ENCODE measurements around the gene IRX1.

IRX1 gene

DNA sequence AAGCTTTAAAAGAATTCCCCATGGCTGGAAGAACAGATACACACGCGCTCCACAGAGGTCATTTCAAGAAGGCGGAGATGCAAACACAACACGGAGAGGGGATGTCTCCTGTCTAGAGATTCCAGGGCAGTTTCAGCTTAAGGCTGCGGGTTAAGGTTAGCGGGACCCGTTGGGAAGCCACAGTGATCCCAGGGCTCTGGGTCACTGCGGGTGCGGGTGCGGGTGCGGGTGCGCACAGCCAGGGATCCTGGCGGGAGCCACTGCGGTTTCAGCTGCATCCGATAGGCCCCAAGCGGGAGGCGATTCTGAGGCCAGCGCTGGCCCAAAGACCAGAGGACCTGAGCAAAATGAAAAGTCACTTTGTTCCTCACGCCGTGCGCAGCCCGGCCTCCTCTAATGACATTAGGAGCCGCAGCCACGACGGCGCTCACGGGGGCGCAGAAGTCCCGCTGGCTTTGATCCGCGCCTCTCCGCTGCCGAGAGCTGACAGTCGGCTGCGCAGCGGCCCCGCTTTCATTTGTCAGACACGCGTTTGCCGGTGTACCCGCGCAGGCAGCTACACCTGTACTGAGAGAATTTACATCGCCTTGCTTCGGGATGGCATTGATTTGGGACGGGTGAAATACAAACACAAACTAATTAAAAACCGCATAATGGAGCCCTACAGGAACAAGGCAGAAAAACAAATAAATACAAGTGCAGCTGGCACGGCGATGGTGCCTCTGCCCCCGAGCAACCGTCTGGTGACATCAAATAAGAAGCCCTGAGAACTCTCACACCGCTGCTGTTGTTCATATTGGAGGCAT is 5.3 kb upstream of the IRX1 start:
- TF ChIP-seq TAF1 (IDR thresholded peaks at IDR 0.05; ENCODE audit: borderline replicate concordance, insufficient read depth, low read length), result no peak
- no peak for TF ChIP-seq POLR2AphosphoS5 (IDR thresholded peaks at IDR 0.05; ENCODE audit: low read depth, low read length)
- no peak for TF ChIP-seq FOXP2 (optimal IDR thresholded peaks at IDR 0.05; ENCODE audit: borderline replicate concordance, extremely low read depth, extremely low read length, insufficient read depth)
- TF ChIP-seq, protein P1, sequence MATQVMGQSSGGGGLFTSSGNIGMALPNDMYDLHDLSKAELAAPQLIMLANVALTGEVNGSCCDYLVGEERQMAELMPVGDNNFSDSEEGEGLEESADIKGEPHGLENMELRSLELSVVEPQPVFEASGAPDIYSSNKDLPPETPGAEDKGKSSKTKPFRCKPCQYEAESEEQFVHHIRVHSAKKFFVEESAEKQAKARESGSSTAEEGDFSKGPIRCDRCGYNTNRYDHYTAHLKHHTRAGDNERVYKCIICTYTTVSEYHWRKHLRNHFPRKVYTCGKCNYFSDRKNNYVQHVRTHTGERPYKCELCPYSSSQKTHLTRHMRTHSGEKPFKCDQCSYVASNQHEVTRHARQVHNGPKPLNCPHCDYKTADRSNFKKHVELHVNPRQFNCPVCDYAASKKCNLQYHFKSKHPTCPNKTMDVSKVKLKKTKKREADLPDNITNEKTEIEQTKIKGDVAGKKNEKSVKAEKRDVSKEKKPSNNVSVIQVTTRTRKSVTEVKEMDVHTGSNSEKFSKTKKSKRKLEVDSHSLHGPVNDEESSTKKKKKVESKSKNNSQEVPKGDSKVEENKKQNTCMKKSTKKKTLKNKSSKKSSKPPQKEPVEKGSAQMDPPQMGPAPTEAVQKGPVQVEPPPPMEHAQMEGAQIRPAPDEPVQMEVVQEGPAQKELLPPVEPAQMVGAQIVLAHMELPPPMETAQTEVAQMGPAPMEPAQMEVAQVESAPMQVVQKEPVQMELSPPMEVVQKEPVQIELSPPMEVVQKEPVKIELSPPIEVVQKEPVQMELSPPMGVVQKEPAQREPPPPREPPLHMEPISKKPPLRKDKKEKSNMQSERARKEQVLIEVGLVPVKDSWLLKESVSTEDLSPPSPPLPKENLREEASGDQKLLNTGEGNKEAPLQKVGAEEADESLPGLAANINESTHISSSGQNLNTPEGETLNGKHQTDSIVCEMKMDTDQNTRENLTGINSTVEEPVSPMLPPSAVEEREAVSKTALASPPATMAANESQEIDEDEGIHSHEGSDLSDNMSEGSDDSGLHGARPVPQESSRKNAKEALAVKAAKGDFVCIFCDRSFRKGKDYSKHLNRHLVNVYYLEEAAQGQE (IDR thresholded peaks at IDR 0.05; ENCODE audit: insufficient read depth in 1 of 2, low read depth in 2 of 2, low read length in 2 of 2), result no peak
- TF ChIP-seq SIN3A (IDR thresholded peaks at IDR 0.05; ENCODE audit: borderline replicate concordance, insufficient read depth, low read length), result no peak

DNA sequence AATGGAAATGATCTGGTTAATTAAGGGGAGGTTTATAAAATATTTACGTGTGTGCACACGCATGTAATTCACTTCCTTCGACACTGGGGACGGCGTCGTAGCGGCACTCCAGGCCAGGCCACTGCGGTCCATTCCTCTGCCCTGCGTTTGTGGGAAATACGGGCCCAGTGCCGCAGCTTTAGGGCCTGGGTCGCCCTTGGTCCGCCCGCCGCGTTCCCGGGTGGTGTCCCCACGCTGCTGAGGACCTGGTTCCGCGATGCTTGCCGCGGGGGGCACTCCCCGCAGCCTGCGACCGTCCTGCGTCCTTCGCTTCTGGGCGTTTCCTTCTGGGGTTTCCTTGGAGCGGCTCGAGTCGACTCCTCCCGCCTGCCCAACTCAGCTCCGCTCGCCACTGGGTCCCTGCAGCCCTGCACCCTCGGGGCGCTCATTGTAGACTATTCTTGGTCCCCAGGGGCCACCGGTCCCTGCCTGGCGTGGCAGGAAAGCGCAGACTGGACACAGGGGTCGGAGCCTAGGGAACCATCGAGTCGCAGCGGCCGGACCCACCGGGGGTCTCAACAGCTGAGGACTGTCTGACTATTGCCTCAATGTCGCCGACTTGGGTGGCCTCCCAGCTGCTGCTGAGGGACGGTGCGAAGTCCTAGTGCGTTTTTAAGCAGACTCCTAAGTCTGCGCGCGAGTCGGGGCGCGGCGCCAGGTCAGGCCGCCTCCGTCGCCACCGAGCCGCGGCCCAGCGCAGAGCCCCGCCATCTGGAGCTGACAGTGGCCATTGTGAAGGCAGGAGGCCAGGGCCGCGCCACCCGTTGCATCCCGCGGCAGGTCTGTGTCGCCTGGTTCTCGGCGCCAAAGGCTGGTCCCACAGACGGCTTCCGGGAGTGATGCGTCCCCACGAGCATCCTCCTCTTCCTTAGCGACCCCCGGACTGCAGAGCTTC is 4.4 kb upstream of the IRX1 start:
- TF ChIP-seq, protein P1 (IDR thresholded peaks at IDR 0.05; ENCODE audit: insufficient read depth in 1 of 2, low read depth in 2 of 2, low read length in 2 of 2), result no peak

DNA sequence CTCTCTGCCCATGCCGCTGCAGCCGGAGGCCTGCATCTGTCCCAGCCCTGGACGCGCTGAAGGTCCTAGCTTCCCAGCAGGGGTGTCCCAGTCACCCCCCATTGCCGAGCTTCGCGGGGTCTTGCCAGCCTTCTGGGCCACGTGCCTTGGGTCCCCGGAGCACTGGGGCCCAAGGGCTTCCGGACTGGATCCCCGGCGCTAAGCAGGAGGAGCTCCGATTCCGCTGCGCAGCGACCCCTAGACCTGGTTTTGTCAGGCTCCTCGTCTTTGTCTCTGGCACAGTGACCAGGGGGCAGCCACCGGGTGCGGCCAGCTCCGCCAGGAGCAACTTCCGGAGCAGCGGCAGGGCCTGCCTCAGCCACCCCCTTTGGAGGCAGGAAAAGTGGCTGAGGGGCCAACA is 3.3 kb upstream of the IRX1 start:
- TF ChIP-seq, protein P1 (IDR thresholded peaks at IDR 0.05; ENCODE audit: insufficient read depth in 1 of 2, low read depth in 2 of 2, low read length in 2 of 2), result no peak
- no peak for TF ChIP-seq SIN3A (IDR thresholded peaks at IDR 0.05; ENCODE audit: borderline replicate concordance, insufficient read depth, low read length)
- TF ChIP-seq FOXP2 (optimal IDR thresholded peaks at IDR 0.05; ENCODE audit: borderline replicate concordance, extremely low read depth, extremely low read length, insufficient read depth), result no peak
- TF ChIP-seq POLR2AphosphoS5 (IDR thresholded peaks at IDR 0.05; ENCODE audit: low read depth, low read length), result no peak
- TF ChIP-seq TAF1 (IDR thresholded peaks at IDR 0.05; ENCODE audit: borderline replicate concordance, insufficient read depth, low read length), result no peak

DNA sequence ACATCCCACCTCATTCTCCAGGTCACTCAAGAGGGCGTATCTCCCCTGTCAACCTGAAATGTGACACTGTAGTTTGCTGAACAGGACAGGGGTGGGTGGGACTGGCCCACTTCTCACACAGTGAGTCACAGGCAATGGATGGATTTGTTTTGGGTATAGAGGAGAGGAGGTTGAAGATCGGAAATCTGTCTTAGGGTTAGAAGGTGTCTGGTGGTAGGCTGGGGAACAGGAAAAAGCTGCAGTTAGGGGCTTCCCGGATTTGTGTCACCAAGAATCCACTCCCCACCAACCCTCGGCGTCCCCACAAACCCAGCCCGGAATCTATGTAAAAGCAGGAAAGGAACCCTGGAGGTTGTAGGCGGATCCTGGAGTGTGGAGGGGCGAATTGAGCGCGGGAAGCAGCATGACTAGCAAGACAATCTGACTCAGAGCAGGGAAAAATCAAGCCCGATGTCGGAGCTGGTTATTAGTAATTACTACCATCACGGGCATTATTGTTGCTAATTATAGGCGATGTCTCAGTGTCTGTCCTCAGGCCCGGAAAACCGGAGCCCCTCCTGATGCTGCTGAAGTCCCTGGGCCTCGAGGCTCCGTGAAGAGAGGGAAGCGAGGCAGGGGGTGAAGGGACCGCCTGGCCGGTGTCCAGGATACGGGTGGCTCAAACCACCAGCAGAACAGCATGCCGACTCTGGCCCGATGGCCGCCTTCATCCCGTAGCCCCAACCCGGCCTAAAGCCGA is 1.7 kb upstream of the IRX1 start:
- TF ChIP-seq FOXP2 (optimal IDR thresholded peaks at IDR 0.05; ENCODE audit: borderline replicate concordance, extremely low read depth, extremely low read length, insufficient read depth), result no peak
- TF ChIP-seq SIN3A (IDR thresholded peaks at IDR 0.05; ENCODE audit: borderline replicate concordance, insufficient read depth, low read length), result no peak

DNA sequence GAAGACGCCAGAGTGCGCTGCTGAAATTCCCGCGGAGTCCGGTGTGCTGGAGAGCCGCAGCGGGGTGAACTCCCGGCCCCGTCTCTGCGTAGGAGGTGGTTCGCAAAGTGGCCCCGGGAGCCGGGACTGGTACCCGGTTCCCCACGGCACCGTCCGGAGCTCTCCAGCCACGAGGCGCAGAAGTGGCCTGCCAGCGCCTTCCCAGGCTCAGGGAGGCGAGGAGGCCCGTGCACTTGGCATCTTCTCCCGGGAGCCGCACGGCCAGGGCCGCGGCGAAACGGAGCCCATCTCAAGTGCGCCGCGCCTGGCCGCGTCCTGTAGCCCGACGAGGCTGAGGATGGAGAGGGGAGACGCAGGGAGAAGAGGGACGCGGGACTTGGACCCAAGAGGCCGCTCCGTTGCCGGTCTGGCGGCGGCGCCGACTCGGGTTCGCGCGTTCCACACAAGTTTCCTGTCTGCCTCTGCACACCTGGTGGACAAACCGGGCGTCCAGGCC is 1.1 kb upstream of the IRX1 start:
- TF ChIP-seq SIN3A (IDR thresholded peaks at IDR 0.05; ENCODE audit: borderline replicate concordance, insufficient read depth, low read length) (no peak), POLR2AphosphoS5 (IDR thresholded peaks at IDR 0.05; ENCODE audit: low read depth, low read length) (no peak), TAF1 (IDR thresholded peaks at IDR 0.05; ENCODE audit: borderline replicate concordance, insufficient read depth, low read length) (no peak), FOXP2 (optimal IDR thresholded peaks at IDR 0.05; ENCODE audit: borderline replicate concordance, extremely low read depth, extremely low read length, insufficient read depth) (no peak)
- TF ChIP-seq, protein P1 (IDR thresholded peaks at IDR 0.05; ENCODE audit: insufficient read depth in 1 of 2, low read depth in 2 of 2, low read length in 2 of 2), result no peak

All from PFSK-1 (cell line).